HG03469 (cell line): ENCODE measurements around the gene POU2F1.
"Not testable (repeated sequence)": the region's sequence is repeated elsewhere in the genome, so short reads cannot be mapped to it uniquely, and the experiment has no call there.

Experiments
- ATAC-seq: cut with Tn5 transposase; IDR thresholded peaks from one replicate; pipeline ENCODE4 v1.9.1; 2021; ENCODE audit warnings: mild to moderate bottlenecking, moderate library complexity, moderate number of reproducible peaks; ENCODE audit not compliant: unreplicated experiment

Gene POU2F1

GRCh38 chr1:167305706-167306277 lies 85.1 kb downstream of the POU2F1 start:
- ATAC-seq = no peak

GRCh38 chr1:167310732-167311131 lies 90.0 kb downstream of the POU2F1 start:
- ATAC-seq = no peak

GRCh38 chr1:167312871-167313270 lies 92.2 kb downstream of the POU2F1 start:
- no peak for ATAC-seq

- no peak for ATAC-seq
Observed at GRCh38 chr1:167314671-167315070, 94.0 kb downstream of the POU2F1 start.

- ATAC-seq = no peak
Observed at GRCh38 chr1:167317463-167317862, 96.8 kb downstream of the POU2F1 start.

GRCh38 chr1:167319206-167319605 lies 98.5 kb downstream of the POU2F1 start:
- not testable (repeated sequence) for ATAC-seq

GRCh38 chr1:167322483-167322882 lies 101.8 kb downstream of the POU2F1 start:
- no peak for ATAC-seq

- no peak for ATAC-seq
Observed at GRCh38 chr1:167325151-167325550, 104.5 kb downstream of the POU2F1 start.

- ATAC-seq = no peak
Observed at GRCh38 chr1:167328306-167328815, 107.7 kb downstream of the POU2F1 start.

- ATAC-seq = peak; percentile 45
Observed at GRCh38 chr1:167328816-167329483, 108.3 kb downstream of the POU2F1 start.

GRCh38 chr1:167330601-167331293 lies 110.1 kb downstream of the POU2F1 start:
- peak; percentile 26 for ATAC-seq

- no peak for ATAC-seq
Observed at GRCh38 chr1:167331650-167332049, 111.0 kb downstream of the POU2F1 start.

GRCh38 chr1:167332503-167332902 lies 111.8 kb downstream of the POU2F1 start:
- ATAC-seq = no peak

GRCh38 chr1:167333124-167333523 lies 112.4 kb downstream of the POU2F1 start:
- ATAC-seq = no peak

- no peak for ATAC-seq
Observed at GRCh38 chr1:167333703-167334102, 113.0 kb downstream of the POU2F1 start.

- no peak for ATAC-seq
Observed at GRCh38 chr1:167339405-167339804, 118.7 kb downstream of the POU2F1 start.

GRCh38 chr1:167342846-167343245 lies 122.2 kb downstream of the POU2F1 start:
- peak; percentile 64 for ATAC-seq

- no peak for ATAC-seq
Observed at GRCh38 chr1:167344112-167344511, 123.4 kb downstream of the POU2F1 start.

- no peak for ATAC-seq
Observed at GRCh38 chr1:167344615-167345385, 124.1 kb downstream of the POU2F1 start.

- ATAC-seq = no peak
Observed at GRCh38 chr1:167345386-167345733, 124.7 kb downstream of the POU2F1 start.

GRCh38 chr1:167357305-167357704 lies 136.6 kb downstream of the POU2F1 start:
- no peak for ATAC-seq
